KMS-11 (cell line): ENCODE measurements around the gene USP24.

Source experiments
- H2AFZ ChIP-seq: fragments of 200-600 bp; sonication (generic); 2 replicates; pipeline ENCODE4 v1.6.1; 2016; ENCODE audit warnings: antibody characterized with exemption, mixed run types, low read depth
- H3K27ac ChIP-seq: fragments of 200-600 bp; sonication (generic); 2 replicates; pipeline ENCODE4 v1.6.1; 2016; ENCODE audit warnings: mild to moderate bottlenecking, mixed run types
- H3K27me3 ChIP-seq: fragments of 200-600 bp; sonication (generic); 2 replicates; pipeline ENCODE4 v1.6.1; 2017; ENCODE audit warnings: mild to moderate bottlenecking, low read depth, mixed run types, moderate library complexity; ENCODE audit not compliant: insufficient read depth
- H3K36me3 ChIP-seq: fragments of 200-600 bp; sonication (generic); 2 replicates; pipeline ENCODE4 v1.6.1; 2017; ENCODE audit warnings: mild to moderate bottlenecking, mixed run types; ENCODE audit not compliant: insufficient read depth
- H3K4me1 ChIP-seq: fragments of 200-600 bp; sonication (generic); 2 replicates; pipeline ENCODE4 v1.6.1; 2016; ENCODE audit warnings: mild to moderate bottlenecking, low read depth, mixed run types; ENCODE audit not compliant: poor library complexity, severe bottlenecking
- H3K4me2 ChIP-seq: fragments of 200-600 bp; sonication (generic); 2 replicates; pipeline ENCODE4 v1.7.0; 2016; ENCODE audit warnings: mild to moderate bottlenecking, mixed run types
- H3K4me3 ChIP-seq: fragments of 200-600 bp; sonication (generic); IDR thresholded peaks from 2 replicates; pipeline ENCODE4 v1.6.1; 2017; ENCODE audit warnings: low read depth, low read length, mixed read lengths; ENCODE audit not compliant: insufficient read depth
- H3K79me2 ChIP-seq: fragments of 200-600 bp; sonication (generic); 2 replicates; pipeline ENCODE4 v1.6.1; 2016; ENCODE audit warnings: low read depth, mixed run types; ENCODE audit not compliant: insufficient read depth
- H3K9ac ChIP-seq: fragments of 200-600 bp; sonication (generic); 2 replicates; pipeline ENCODE4 v1.6.1; 2016; ENCODE audit warnings: mild to moderate bottlenecking, mixed run types
- H4K20me1 ChIP-seq: fragments of 200-600 bp; sonication (generic); 2 replicates; pipeline ENCODE4 v1.6.1; 2016; ENCODE audit warnings: mild to moderate bottlenecking, mixed run types; ENCODE audit not compliant: insufficient read depth
- TF ChIP-seq, protein P1 (sequence below): fragments of 200-600 bp; sonication (generic); conservative IDR thresholded peaks from 2 replicates; pipeline ENCODE4 v1.6.1; 2017; ENCODE audit warnings: low read depth, mild to moderate bottlenecking, antibody characterized with exemption, low read length, moderate library complexity, mixed read lengths

Gene USP24

DNA sequence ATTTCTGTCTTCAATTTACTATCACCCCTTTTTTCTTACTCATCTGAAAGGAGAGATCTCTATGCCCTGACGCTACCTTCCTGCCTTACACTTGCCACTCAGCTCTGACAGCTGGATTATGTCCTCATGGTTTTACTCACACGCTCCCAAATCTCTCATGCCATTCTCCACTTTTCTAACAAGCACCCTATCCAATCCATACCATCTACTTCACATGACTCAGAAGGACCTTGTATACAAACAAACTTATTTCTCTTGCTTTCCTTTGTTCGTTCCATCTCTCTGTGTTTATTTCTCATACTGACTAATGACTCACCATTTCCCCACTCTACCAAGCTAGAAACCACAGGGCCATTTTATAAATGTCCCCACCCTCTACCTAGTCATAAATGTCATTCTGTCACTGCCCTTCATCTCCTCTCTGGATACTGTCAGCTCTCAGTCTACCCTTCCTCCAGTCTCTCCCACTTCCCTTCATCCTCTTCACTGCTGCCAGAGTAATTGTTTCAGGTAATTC, 87.3 kb downstream of the USP24 start:
- TF ChIP-seq, protein P1, sequence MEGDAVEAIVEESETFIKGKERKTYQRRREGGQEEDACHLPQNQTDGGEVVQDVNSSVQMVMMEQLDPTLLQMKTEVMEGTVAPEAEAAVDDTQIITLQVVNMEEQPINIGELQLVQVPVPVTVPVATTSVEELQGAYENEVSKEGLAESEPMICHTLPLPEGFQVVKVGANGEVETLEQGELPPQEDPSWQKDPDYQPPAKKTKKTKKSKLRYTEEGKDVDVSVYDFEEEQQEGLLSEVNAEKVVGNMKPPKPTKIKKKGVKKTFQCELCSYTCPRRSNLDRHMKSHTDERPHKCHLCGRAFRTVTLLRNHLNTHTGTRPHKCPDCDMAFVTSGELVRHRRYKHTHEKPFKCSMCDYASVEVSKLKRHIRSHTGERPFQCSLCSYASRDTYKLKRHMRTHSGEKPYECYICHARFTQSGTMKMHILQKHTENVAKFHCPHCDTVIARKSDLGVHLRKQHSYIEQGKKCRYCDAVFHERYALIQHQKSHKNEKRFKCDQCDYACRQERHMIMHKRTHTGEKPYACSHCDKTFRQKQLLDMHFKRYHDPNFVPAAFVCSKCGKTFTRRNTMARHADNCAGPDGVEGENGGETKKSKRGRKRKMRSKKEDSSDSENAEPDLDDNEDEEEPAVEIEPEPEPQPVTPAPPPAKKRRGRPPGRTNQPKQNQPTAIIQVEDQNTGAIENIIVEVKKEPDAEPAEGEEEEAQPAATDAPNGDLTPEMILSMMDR = no peak
- Histone ChIP-seq H3K36me3 (no peaks in the 10 kb centered on the region), H3K27ac (no peak overlapping the region), H3K9ac (no peak overlapping the region), H4K20me1 (no peaks in the 10 kb centered on the region), H2AFZ (no peak overlapping the region), H3K4me3 (no peak overlapping the region), H3K4me2 (no peak overlapping the region), H3K27me3 (no peaks in the 10 kb centered on the region), H3K79me2 (no peaks in the 10 kb centered on the region), H3K4me1 (no peaks in the 10 kb centered on the region)

GRCh38 chr1:55124470-55124869, 90.7 kb downstream of the USP24 start:
- no peaks in the 10 kb centered on the region for H4K20me1 ChIP-seq
- no peak overlapping the region for H2AFZ ChIP-seq
- H3K36me3 ChIP-seq = no peaks in the 10 kb centered on the region
- H3K4me3 ChIP-seq = no peak overlapping the region
- no peak overlapping the region for H3K9ac ChIP-seq
- H3K4me1 ChIP-seq = no peaks in the 10 kb centered on the region
- no peak overlapping the region for H3K27ac ChIP-seq
- H3K79me2 ChIP-seq = no peaks in the 10 kb centered on the region
- H3K27me3 ChIP-seq = no peaks in the 10 kb centered on the region
- TF ChIP-seq, protein P1 = no peak
- no peak overlapping the region for H3K4me2 ChIP-seq

- H3K4me2 ChIP-seq = no peak overlapping the region
- H3K27me3 ChIP-seq = no peaks in the 10 kb centered on the region
- no peak overlapping the region for H3K4me3 ChIP-seq
- TF ChIP-seq, protein P1 = no peak
- no peak overlapping the region for H3K9ac ChIP-seq
- H3K79me2 ChIP-seq = no peaks in the 10 kb centered on the region
- H2AFZ ChIP-seq = no peak overlapping the region
- H3K27ac ChIP-seq = no peak overlapping the region
- H3K36me3 ChIP-seq = no peaks in the 10 kb centered on the region
- H3K4me1 ChIP-seq = no peaks in the 10 kb centered on the region
- H4K20me1 ChIP-seq = no peaks in the 10 kb centered on the region
Measured at GRCh38 chr1:55120538-55120937, 94.6 kb downstream of the USP24 start.

- Histone ChIP-seq H3K4me1 (no peaks in the 10 kb centered on the region), H3K36me3 (no peaks in the 10 kb centered on the region), H4K20me1 (no peaks in the 10 kb centered on the region), H3K27ac (no peak overlapping the region), H3K27me3 (no peaks in the 10 kb centered on the region), H3K9ac (no peak overlapping the region), H3K4me2 (no peak overlapping the region), H2AFZ (no peak overlapping the region), H3K4me3 (no peak overlapping the region), H3K79me2 (no peaks in the 10 kb centered on the region)
- TF ChIP-seq, protein P1 = no peak
Measured at GRCh38 chr1:55118651-55119329, 96.4 kb downstream of the USP24 start.
